B cell (primary cell): ENCODE data around the gene TRPM1. TPM values are rescaled to one million over a fixed set of nuclear protein-coding genes. Genes with fewer than 3 reads are reported as not detected.

Experiments
- ATAC-seq: fragments of 200-7000 bp; cut with Tn5 transposase; one replicate; pipeline ENCODE4 v1.10.0; 2021; ENCODE audit warnings: low read depth, mild to moderate bottlenecking, moderate number of reproducible peaks, moderate library complexity
- CTCF ChIA-PET: fragments of 350-600 bp; sonication (Branson Sonifier 250); formaldehyde crosslinking; loops from one replicate; lab custom pipeline; 2021; ENCODE audit warnings: antibody characterized with exemption, inconsistent platforms; lab: Charles Lee
- POLR2A ChIA-PET: fragments of 350-600 bp; sonication (Branson Sonifier 250); formaldehyde crosslinking; loops from one replicate; lab custom pipeline; 2021; ENCODE audit warnings: antibody characterized with exemption; lab: Charles Lee
- DNase-seq: peaks from one replicate; pipeline ENCODE4 v3.0.0; 2013
- H2AFZ ChIP-seq: 2 replicates; pipeline ENCODE4 v1.6.1; 2012; ENCODE audit warnings: mild to moderate bottlenecking, low read depth, low read length; ENCODE audit not compliant: insufficient read depth, poor library complexity, severe bottlenecking
- H3K27ac ChIP-seq, 2 donors: 1 replicate in 1 of 2; 2 replicates in 1 of 2; pipeline ENCODE4 v1.5.1; 2012 to 2013; ENCODE audit warnings: low read length in 2 of 2, mild to moderate bottlenecking in 2 of 2, moderate library complexity in 1 of 2
- H3K27me3 ChIP-seq, 4 experiments: fragments of 200-600 bp in 1 of 4; sonication (generic) in 1 of 4; replicated peaks in 1 of 4; 1 replicate in 2 of 4; 2 replicates in 2 of 4; pipeline versions ENCODE4 v1.6.1 to v1.7.0; 2013 to 2016; ENCODE audit warnings: low read length in 3 of 4, mild to moderate bottlenecking in 2 of 4, mixed read lengths in 1 of 4, moderate library complexity in 1 of 4; ENCODE audit not compliant: insufficient read depth in 4 of 4, control insufficient read depth in 3 of 4; ENCODE audit errors: control extremely low read depth in 1 of 4
- H3K36me3 ChIP-seq, 2 experiments: replicated peaks in 1 of 2; 1 replicate in 1 of 2; 2 replicates in 1 of 2; pipeline versions ENCODE4 v1.6.1 to v1.7.1; 2013; ENCODE audit warnings: low read length in 1 of 2; ENCODE audit not compliant: insufficient read depth in 2 of 2, control insufficient read depth in 1 of 2; ENCODE audit errors: control extremely low read depth in 1 of 2, extremely low read depth in 1 of 2
- H3K4me1 ChIP-seq, 2 donors: fragments of 200-600 bp in 1 of 2; sonication (generic) in 1 of 2; 1 replicate in 1 of 2; 2 replicates in 1 of 2; pipeline versions ENCODE4 v1.5.1 to v1.6.1; 2013 to 2017; ENCODE audit warnings: low read length in 2 of 2; ENCODE audit not compliant: control insufficient read depth in 2 of 2, insufficient read depth in 2 of 2
- H3K4me2 ChIP-seq: replicated peaks from 2 replicates; pipeline ENCODE3; 2012; ENCODE audit warnings: mild to moderate bottlenecking, low read depth, low read length; ENCODE audit not compliant: poor library complexity, severe bottlenecking
- H3K4me3 ChIP-seq, 5 experiments: fragments of 200-600 bp in 1 of 5; sonication (generic) in 1 of 5; 1 replicate in 3 of 5; 2 replicates in 2 of 5; pipeline versions ENCODE4 v1.5.1 to v1.7.0; 2011 to 2016; ENCODE audit warnings: low read length in 4 of 5, mild to moderate bottlenecking in 4 of 5, low read depth in 2 of 5, control low read depth in 1 of 5, moderate library complexity in 1 of 5; ENCODE audit not compliant: insufficient read depth in 1 of 5; ENCODE audit errors: control extremely low read depth in 1 of 5, extremely low read depth in 1 of 5
- H3K79me2 ChIP-seq: fragments of 200-600 bp; sonication (generic); one replicate; pipeline ENCODE4 v1.6.0; 2016; ENCODE audit warnings: low read length; ENCODE audit not compliant: control insufficient read depth, insufficient read depth
- H3K9ac ChIP-seq: fragments of 200-600 bp; sonication (generic); 2 replicates; pipeline ENCODE4 v1.6.1; 2017; ENCODE audit warnings: mild to moderate bottlenecking, low read length, moderate library complexity
- H3K9me3 ChIP-seq, 3 donors: one replicate each; pipeline versions ENCODE4 v1.6.1 to v1.7.1; 2013; ENCODE audit warnings: low read length in 2 of 3; ENCODE audit not compliant: control insufficient read depth in 2 of 3, insufficient read depth in 1 of 3; ENCODE audit errors: control extremely low read depth in 1 of 3
- H4K20me1 ChIP-seq: 2 replicates; pipeline ENCODE4 v1.6.0; 2012; ENCODE audit warnings: mild to moderate bottlenecking, low read length; ENCODE audit not compliant: insufficient read depth, control insufficient read depth, poor library complexity, severe bottlenecking
- H3K27ac Mint-ChIP-seq: one replicate; pipeline ENCODE4 v1.8.0; 2021; ENCODE audit warnings: mixed read lengths
- H3K27me3 Mint-ChIP-seq: one replicate; pipeline ENCODE4 v1.8.0; 2021; ENCODE audit warnings: mixed read lengths
- H3K4me1 Mint-ChIP-seq: one replicate; pipeline ENCODE4 v1.8.0; 2021; ENCODE audit warnings: mixed read lengths
- H3K4me3 Mint-ChIP-seq: one replicate; pipeline ENCODE4 v1.8.0; 2021; ENCODE audit warnings: mixed read lengths
- H3K9me3 Mint-ChIP-seq: one replicate; pipeline ENCODE4 v1.8.0; 2022; ENCODE audit warnings: mixed read lengths; ENCODE audit not compliant: insufficient read depth
- CTCF ChIP-seq: fragments of 200-600 bp; IDR thresholded peaks from one replicate; pipeline ENCODE4 v1.8.0; 2022; ENCODE audit warnings: antibody characterized with exemption, mild to moderate bottlenecking
- EZH2 ChIP-seq: IDR thresholded peaks from 2 replicates; pipeline ENCODE4 v1.6.1; 2012; ENCODE audit warnings: borderline replicate concordance, low read depth, mild to moderate bottlenecking, moderate library complexity, low read length; ENCODE audit not compliant: insufficient read depth, poor library complexity, severe bottlenecking
- WGBS: methylation state at CpG from one replicate; pipeline ENCODE4 v1.1.5; 2013; ENCODE audit warnings: missing lambda C conversion rate; ENCODE audit not compliant: insufficient coverage; 5-methylcytosine and 5-hydroxymethylcytosine counted together
- intact Hi-C: fragments of 100-400 bp; cut with micrococcal nuclease; formaldehyde crosslinking; loops from one replicate; pipeline ENCODE4 v1.10.0; 2022
- polyA plus RNA-seq: library from polyadenylated mRNA; depleted of rRNA; stranded (reverse); fragments of >200 nt; gene quantifications from 2 replicates; pipeline ENCODE4 v1.2.3, GENCODE V29; 2012
- total RNA-seq, 2 donors: library from RNA; stranded (reverse); fragments of 120-200 nt in 1 of 2; gene quantifications; 1 replicate in 1 of 2; 2 replicates in 1 of 2; pipeline versions ENCODE4 v1.2.3 to v1.2.4, GENCODE V29; 2013 to 2022

Gene TRPM1
- total and polyA plus RNA-seq, 2 donors (not counting 1 experiment from before 2014, with no cell fraction given) = 0.07 TPM; not detected in 1

GRCh38 chr15:31127596-31128261 lies 26.2 kb upstream of the TRPM1 start:
- H3K4me1 ChIP-seq = peaks cover 11 to 13% of the 10 kb centered on the region in 2 donors
- ChIA-PET CTCF (interaction anchor here (0.6 to 5.7 kb wide), 26 partner anchors 12 to 509 kb away, joined by 3 to 73 read pairs (median 6); partner anchors contain the start of gene FAN1), POLR2A (no interaction called here)
- ATAC-seq = no peak
- H3K36me3 ChIP-seq = no peaks in the 10 kb centered on the region
- Mint-ChIP-seq H3K9me3 (no peaks in the 10 kb centered on the region), H3K27me3 (no peaks in the 10 kb centered on the region), H3K4me3 (no peak overlapping the region), H3K4me1 (peaks cover 13% of the 10 kb centered on the region), H3K27ac (no peak overlapping the region)
- H3K4me3 ChIP-seq = no peak overlapping the region
- H3K9me3 ChIP-seq = peaks cover under 1 to 5% (median 3%) of the 10 kb centered on the region in 3 donors
- H2AFZ ChIP-seq = no peak overlapping the region
- TF ChIP-seq CTCF (no peak), EZH2 (no peak)
- H4K20me1 ChIP-seq = no peaks in the 10 kb centered on the region
- no peaks in the 10 kb centered on the region for H3K79me2 ChIP-seq
- H3K27ac ChIP-seq = no peak overlapping the region
- intact Hi-C loops = loop anchor here (5.0 kb wide), 1 partner anchor 150 kb away; no protein-coding TSS in a partner anchor
- H3K27me3 ChIP-seq = no peaks in the 10 kb centered on the region
- WGBS = 89% methylated on average over 13 of the region's 13 CpGs
- no peak overlapping the region for H3K4me2 ChIP-seq
- no peak overlapping the region for H3K9ac ChIP-seq
- DNase-seq = no peak

- TF ChIP-seq EZH2 (no peak), CTCF (no peak)
- no peak overlapping the region for H2AFZ ChIP-seq
- no peaks in the 10 kb centered on the region for H4K20me1 ChIP-seq
- no peaks in the 10 kb centered on the region for H3K27me3 Mint-ChIP-seq
- WGBS = no CpG with 5 or more reads among the region's 8 CpGs
- no peak overlapping the region for H3K4me3 Mint-ChIP-seq
- no peak overlapping the region for H3K9ac ChIP-seq
- H3K4me3 ChIP-seq = no peak overlapping the region
- peaks cover 5 to 16% (median 9%) of the 10 kb centered on the region in 3 donors for H3K9me3 ChIP-seq
- peaks cover 11 to 13% of the 10 kb centered on the region in 2 donors for H3K4me1 ChIP-seq
- no peaks in the 10 kb centered on the region for H3K36me3 ChIP-seq
- intact Hi-C loops = loop anchor here (5.0 kb wide), 1 partner anchor 148 kb away; no protein-coding TSS in a partner anchor
- no peak overlapping the region for H3K4me2 ChIP-seq
- H3K4me1 Mint-ChIP-seq = peaks cover 10% of the 10 kb centered on the region
- POLR2A ChIA-PET = no interaction called here
- H3K27ac Mint-ChIP-seq = no peak overlapping the region
- H3K27ac ChIP-seq = no peak overlapping the region
- CTCF ChIA-PET = no interaction called here
- H3K79me2 ChIP-seq = no peaks in the 10 kb centered on the region
- no peaks in the 10 kb centered on the region for H3K27me3 ChIP-seq
- ATAC-seq = no peak
- peaks cover 10% of the 10 kb centered on the region for H3K9me3 Mint-ChIP-seq
- no peak for DNase-seq
Observed at GRCh38 chr15:31125061-31125460, 23.5 kb upstream of the TRPM1 start.
